22Rv1 (cell line): ENCODE measurements around the gene LRRFIP1.

Experiments used
- CTCF ChIP-seq: fragments of 450-650 bp; IDR thresholded peaks from 2 replicates; pipeline ENCODE4 v1.5.1; 2017; ENCODE audit warnings: mild to moderate bottlenecking
- ZFX ChIP-seq: fragments of 450-650 bp; IDR thresholded peaks from 2 replicates; pipeline ENCODE4 v1.6.1; 2017; ENCODE audit warnings: antibody characterized with exemption, borderline replicate concordance

GRCh38 chr2:237715459-237715947, 88.1 kb downstream of the LRRFIP1 start:
- TF ChIP-seq CTCF (no peak), ZFX (no peak)
